Endothelial cell of umbilical vein (primary cell): Measurements from ENCODE around the gene TTBK1. TPM values are rescaled to one million over a fixed set of nuclear protein-coding genes. Genes with fewer than 3 reads are reported as not detected.

ENCODE experiments used
- BruUV-seq: library from RNA; stranded (reverse); fragments of 400-500 nt; replicated peaks from 2 replicates; lab custom pipeline; 2021; lab: Mats Ljungman, UMichigan
- CTCF ChIA-PET: fragments of 300-600, 350-600 bp; sonication (Branson Sonifier 250); formaldehyde crosslinking; loops from one replicate; lab custom pipeline; 2021; ENCODE audit warnings: antibody characterized with exemption, inconsistent platforms; lab: Charles Lee
- POLR2A ChIA-PET: fragments of 300-600, 350-600 bp; sonication (Branson Sonifier 250); formaldehyde crosslinking; loops from one replicate; lab custom pipeline; 2021; ENCODE audit warnings: antibody characterized with exemption, inconsistent platforms; lab: Charles Lee
- DNase-seq: peaks from one replicate; pipeline ENCODE4 v3.0.0-alpha.2; 2011; ENCODE audit warnings: low read depth, low spot score
- FAIRE-seq: peaks from 2 replicates; lab custom pipeline; 2011; peaks lifted over from hg19 to GRCh38; lab: Jason Lieb, UNC
- H2AFZ ChIP-seq: 2 replicates; pipeline ENCODE4 v1.6.0; 2012; ENCODE audit warnings: low read depth, low read length, control low read depth, inconsistent platforms
- H3K27ac ChIP-seq: 2 replicates; pipeline ENCODE4 v1.5.1; 2011; ENCODE audit warnings: low read depth, mild to moderate bottlenecking, control low read depth, low read length, moderate library complexity; ENCODE audit not compliant: insufficient read depth
- H3K27me3 ChIP-seq, 2 experiments: 2 replicates each; pipeline versions ENCODE4 v1.6.0 to v1.6.1; 2011; ENCODE audit warnings: low read length in 2 of 2, mixed read lengths in 1 of 2; ENCODE audit not compliant: control insufficient read depth in 2 of 2, insufficient read depth in 2 of 2
- H3K36me3 ChIP-seq, 2 experiments: 2 replicates in 1 of 2; 3 replicates in 1 of 2; pipeline ENCODE4 v1.5.1; 2011; ENCODE audit warnings: low read length in 2 of 2, mild to moderate bottlenecking in 1 of 2, moderate library complexity in 1 of 2; ENCODE audit not compliant: control insufficient read depth in 2 of 2, insufficient read depth in 2 of 2; ENCODE audit errors: extremely low read depth in 1 of 2
- H3K4me1 ChIP-seq: 3 replicates; pipeline ENCODE4 v1.5.1; 2011; ENCODE audit warnings: mild to moderate bottlenecking, low read length; ENCODE audit not compliant: control insufficient read depth, insufficient read depth; ENCODE audit errors: extremely low read depth
- H3K4me2 ChIP-seq: 2 replicates; pipeline ENCODE4 v1.6.1; 2011; ENCODE audit warnings: low read length, control low read depth, mixed read lengths; ENCODE audit not compliant: insufficient read depth
- H3K4me3 ChIP-seq, 3 experiments: fragments of 200-600 bp in 1 of 3; sonication (generic), shearing (Covaris generic) in 1 of 3; replicated peaks in 1 of 3; 2 replicates each; pipeline ENCODE4 v1.5.1; 2011 to 2016; ENCODE audit warnings: control low read depth in 3 of 3, low read length in 3 of 3, mild to moderate bottlenecking in 2 of 3, inconsistent platforms in 1 of 3, low read depth in 1 of 3, moderate library complexity in 1 of 3; ENCODE audit not compliant: insufficient read depth in 1 of 3
- H3K79me2 ChIP-seq: 2 replicates; pipeline ENCODE4 v1.6.0; 2012; ENCODE audit warnings: low read length, inconsistent platforms; ENCODE audit not compliant: control insufficient read depth, insufficient read depth
- H3K9ac ChIP-seq: replicated peaks from 2 replicates; pipeline ENCODE3; 2011; ENCODE audit warnings: low read length, control low read depth; ENCODE audit not compliant: insufficient read depth; ENCODE audit errors: extremely low read depth
- H3K9me1 ChIP-seq: replicated peaks from 3 replicates; pipeline ENCODE4 v1.6.0; 2011; ENCODE audit warnings: mild to moderate bottlenecking, low read length; ENCODE audit not compliant: control insufficient read depth, insufficient read depth; ENCODE audit errors: extremely low read depth
- H3K9me3 ChIP-seq: replicated peaks from 2 replicates; pipeline ENCODE4 v1.5.1; 2012; ENCODE audit warnings: low read length, inconsistent platforms; ENCODE audit not compliant: control insufficient read depth, insufficient read depth
- H4K20me1 ChIP-seq: replicated peaks from 2 replicates; pipeline ENCODE3; 2011; ENCODE audit warnings: mild to moderate bottlenecking, low read length; ENCODE audit not compliant: control insufficient read depth, insufficient read depth; ENCODE audit errors: extremely low read depth
- EZH2 ChIP-seq: IDR thresholded peaks from 2 replicates; pipeline ENCODE4 v1.6.1; 2012; ENCODE audit warnings: borderline replicate concordance, low read depth, mild to moderate bottlenecking, moderate library complexity, low read length, inconsistent platforms; ENCODE audit not compliant: severe bottlenecking
- FOS ChIP-seq: IDR thresholded peaks from 2 replicates; pipeline ENCODE4 v1.6.1; 2011; ENCODE audit warnings: mild to moderate bottlenecking, low read length, moderate library complexity, borderline replicate concordance; ENCODE audit not compliant: insufficient read depth
- GATA2 ChIP-seq: IDR thresholded peaks from 2 replicates; pipeline ENCODE4 v1.7.0; 2011; ENCODE audit warnings: low read depth, mild to moderate bottlenecking, moderate library complexity, mixed read lengths, low read length; ENCODE audit not compliant: insufficient read length, insufficient read depth
- JUN ChIP-seq: IDR thresholded peaks from 2 replicates; pipeline ENCODE4 v1.6.1; 2011; ENCODE audit warnings: borderline replicate concordance, low read depth; ENCODE audit not compliant: insufficient read length, insufficient read depth
- MYC ChIP-seq: IDR thresholded peaks from one replicate; pipeline ENCODE4 v1.6.1; 2011; ENCODE audit warnings: mild to moderate bottlenecking, low read depth, low read length
- POLR2A ChIP-seq: IDR thresholded peaks from 2 replicates; pipeline ENCODE4 v1.6.1; 2012; ENCODE audit warnings: low read depth, mild to moderate bottlenecking, control low read depth, low read length
- POLR2AphosphoS5 ChIP-seq: IDR thresholded peaks from 2 replicates; pipeline ENCODE4 v1.6.1; 2012; ENCODE audit warnings: low read depth, mild to moderate bottlenecking, control low read depth, low read length, moderate library complexity; ENCODE audit not compliant: insufficient read depth
- dilution Hi-C: fragments of 300-500 bp; cut with MboI; formaldehyde crosslinking; loops from one replicate; pipeline ENCODE4 v1.15.0; 2019; ENCODE audit warnings: low sequenced_read_pairs; ENCODE audit not compliant: extremely low pct_ligation_motif_present
- intact Hi-C: fragments of 100-400 bp; cut with micrococcal nuclease; formaldehyde crosslinking; loops from one replicate; pipeline ENCODE4 v1.10.0; 2022
- polyA plus RNA-seq, 4 experiments: library from polyadenylated mRNA; depleted of rRNA in 3 of 4; stranded (reverse) in 3 of 4; unstranded in 1 of 4; fragments of >200 nt; gene quantifications; 2 replicates each; pipeline versions ENCODE4 v1.2.1 to v1.2.3, GENCODE V29; 2011 to 2012; ENCODE audit warnings: missing spikeins in 1 of 4
- total RNA-seq: library from RNA; stranded (reverse); gene quantifications from 2 replicates; pipeline ENCODE4 v1.2.3, GENCODE V29; 2021
- TF ChIP-seq, protein P1 (sequence below): IDR thresholded peaks from 2 replicates; pipeline ENCODE4 v1.6.1; 2011; ENCODE audit not compliant: insufficient read depth, insufficient read length
- TF ChIP-seq, protein P2 (sequence below), 2 donors: IDR thresholded peaks; 1 replicate in 1 of 2; 2 replicates in 1 of 2; pipeline ENCODE4 v1.5.1; 2011; ENCODE audit warnings: low read length in 2 of 2, mild to moderate bottlenecking in 2 of 2, moderate library complexity in 2 of 2, control low read depth in 1 of 2, inconsistent platforms in 1 of 2, low read depth in 1 of 2; ENCODE audit not compliant: insufficient read depth in 1 of 2; ENCODE audit errors: extremely low read depth in 1 of 2

The TTBK1 gene
- total and polyA plus RNA-seq, 2 donors (not counting 3 experiments of a cell fraction or from before 2014, with no cell fraction given) = 0.06 TPM; not detected in 1

DNA sequence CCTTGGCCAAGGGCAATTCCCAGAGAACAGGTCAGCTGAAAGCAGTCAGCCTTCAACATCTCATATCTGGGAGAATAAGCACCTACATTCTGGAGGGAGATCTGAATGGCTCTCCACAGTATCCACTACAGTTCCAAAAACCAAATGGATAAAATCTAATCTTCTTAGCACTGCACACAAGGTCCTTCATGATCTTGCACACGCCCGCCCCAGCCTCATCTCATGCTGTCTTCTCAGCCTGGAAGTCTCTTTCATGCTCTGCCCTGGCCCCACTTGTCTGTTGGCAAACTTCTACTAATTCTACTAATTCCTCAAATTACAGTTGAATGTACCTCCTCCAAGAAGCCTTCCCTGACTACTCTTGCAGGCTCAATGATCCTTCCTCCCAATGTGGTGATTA is 1.8 kb upstream of the TTBK1 start:
- no peak overlapping the region for H3K9ac ChIP-seq
- DNase-seq (no peak), FAIRE-seq (no peak)
- H3K27ac ChIP-seq = no peak overlapping the region
- H3K4me2 ChIP-seq = no peak overlapping the region
- no peaks in the 10 kb centered on the region for H3K4me1 ChIP-seq
- H3K79me2 ChIP-seq = no peaks in the 10 kb centered on the region
- BruUV-seq = no TSS peak
- ChIA-PET POLR2A (no interaction called here), CTCF (interaction anchor here (1.0 to 3.0 kb wide), 2 partner anchors 12 to 22 kb away, joined by 3 to 14 read pairs; partner anchors contain the start of gene DNPH1)
- TF ChIP-seq POLR2A (no peak), MYC (no peak), EZH2 (no peak), JUN (no peak), FOS (no peak), POLR2AphosphoS5 (no peak), GATA2 (no peak)
- TF ChIP-seq, protein P1, sequence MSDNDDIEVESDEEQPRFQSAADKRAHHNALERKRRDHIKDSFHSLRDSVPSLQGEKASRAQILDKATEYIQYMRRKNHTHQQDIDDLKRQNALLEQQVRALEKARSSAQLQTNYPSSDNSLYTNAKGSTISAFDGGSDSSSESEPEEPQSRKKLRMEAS = no peak
- TF ChIP-seq, protein P2, sequence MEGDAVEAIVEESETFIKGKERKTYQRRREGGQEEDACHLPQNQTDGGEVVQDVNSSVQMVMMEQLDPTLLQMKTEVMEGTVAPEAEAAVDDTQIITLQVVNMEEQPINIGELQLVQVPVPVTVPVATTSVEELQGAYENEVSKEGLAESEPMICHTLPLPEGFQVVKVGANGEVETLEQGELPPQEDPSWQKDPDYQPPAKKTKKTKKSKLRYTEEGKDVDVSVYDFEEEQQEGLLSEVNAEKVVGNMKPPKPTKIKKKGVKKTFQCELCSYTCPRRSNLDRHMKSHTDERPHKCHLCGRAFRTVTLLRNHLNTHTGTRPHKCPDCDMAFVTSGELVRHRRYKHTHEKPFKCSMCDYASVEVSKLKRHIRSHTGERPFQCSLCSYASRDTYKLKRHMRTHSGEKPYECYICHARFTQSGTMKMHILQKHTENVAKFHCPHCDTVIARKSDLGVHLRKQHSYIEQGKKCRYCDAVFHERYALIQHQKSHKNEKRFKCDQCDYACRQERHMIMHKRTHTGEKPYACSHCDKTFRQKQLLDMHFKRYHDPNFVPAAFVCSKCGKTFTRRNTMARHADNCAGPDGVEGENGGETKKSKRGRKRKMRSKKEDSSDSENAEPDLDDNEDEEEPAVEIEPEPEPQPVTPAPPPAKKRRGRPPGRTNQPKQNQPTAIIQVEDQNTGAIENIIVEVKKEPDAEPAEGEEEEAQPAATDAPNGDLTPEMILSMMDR (IDR thresholded peaks at IDR 0.05; ENCODE audit: extremely low read depth in 1 of 2, insufficient read depth in 1 of 2, low read depth in 1 of 2, low read length in 2 of 2) = no peak
- H3K9me1 ChIP-seq = no peaks in the 10 kb centered on the region
- H4K20me1 ChIP-seq = no peaks in the 10 kb centered on the region
- dilution Hi-C loops (no loop called here), intact Hi-C loops (no loop called here)
- peaks cover 51 to 54% of the 10 kb centered on the region in 2 experiments for H3K27me3 ChIP-seq
- H2AFZ ChIP-seq = no peak overlapping the region
- H3K9me3 ChIP-seq = no peaks in the 10 kb centered on the region
- no peak overlapping the region for H3K4me3 ChIP-seq
- no peaks in the 10 kb centered on the region for H3K36me3 ChIP-seq
